SK-MEL-5 (cell line): ENCODE results near the gene SBF1. TPM values are rescaled to one million over a fixed set of nuclear protein-coding genes. Genes with fewer than 3 reads are reported as not detected.
"Not testable (repeated sequence)": the region's sequence is repeated elsewhere in the genome, so short reads cannot be mapped to it uniquely, and the experiment has no call there.

ENCODE experiments used
- DNase-seq: peaks from one replicate; pipeline ENCODE4 v3.0.0-alpha.2; 2016; ENCODE audit warnings: low read depth, low spot score
- in situ Hi-C: cut with HindIII; loops from 2 replicates; pipeline ENCODE4 v1.10.0; 2016; ENCODE audit warnings: low sequenced_read_pairs, high pct_unique_total_duplicates, low pct_unique_long_range_greater_than_20kb
- total RNA-seq: library from RNA; depleted of rRNA; stranded (reverse); fragments of >200 nt; shearing (Covaris generic); gene quantifications from 2 replicates; pipeline ENCODE4 v1.2.3, GENCODE V29; 2014; rRNA removed

Gene SBF1
- total RNA-seq, 1 experiment from 2014 or later: 65.3 TPM

DNA sequence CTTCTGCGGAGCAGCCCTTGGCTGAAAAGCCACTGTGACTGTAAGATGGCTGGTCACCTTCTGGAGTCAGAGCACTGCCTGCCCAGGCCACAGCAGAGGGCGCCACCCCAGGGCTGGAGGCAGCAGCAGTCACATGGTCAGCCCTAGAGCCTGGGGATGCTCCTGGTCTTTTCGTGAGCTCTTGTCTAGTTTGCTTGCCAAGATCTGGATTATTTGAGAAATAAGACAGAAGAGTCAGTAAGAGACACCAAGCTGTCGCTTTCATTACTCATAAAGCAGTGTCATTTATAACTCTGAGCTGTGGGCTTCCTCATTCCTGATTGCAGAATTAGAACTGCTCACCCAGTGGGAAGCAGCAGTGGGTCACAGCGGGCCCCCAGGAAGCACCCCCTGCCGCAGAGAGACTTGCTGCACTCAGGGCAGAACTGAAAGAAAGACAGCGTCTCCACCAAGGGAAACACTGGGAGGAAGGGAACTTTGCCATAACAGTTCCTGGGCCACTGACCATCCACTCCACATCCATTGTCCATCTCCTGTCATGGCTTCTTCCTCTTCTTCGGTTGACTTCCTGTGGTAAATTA lies 75.0 kb downstream of the SBF1 start:
- DNase-seq: peak; percentile 62
- in situ Hi-C loops: no loop called here

DNA sequence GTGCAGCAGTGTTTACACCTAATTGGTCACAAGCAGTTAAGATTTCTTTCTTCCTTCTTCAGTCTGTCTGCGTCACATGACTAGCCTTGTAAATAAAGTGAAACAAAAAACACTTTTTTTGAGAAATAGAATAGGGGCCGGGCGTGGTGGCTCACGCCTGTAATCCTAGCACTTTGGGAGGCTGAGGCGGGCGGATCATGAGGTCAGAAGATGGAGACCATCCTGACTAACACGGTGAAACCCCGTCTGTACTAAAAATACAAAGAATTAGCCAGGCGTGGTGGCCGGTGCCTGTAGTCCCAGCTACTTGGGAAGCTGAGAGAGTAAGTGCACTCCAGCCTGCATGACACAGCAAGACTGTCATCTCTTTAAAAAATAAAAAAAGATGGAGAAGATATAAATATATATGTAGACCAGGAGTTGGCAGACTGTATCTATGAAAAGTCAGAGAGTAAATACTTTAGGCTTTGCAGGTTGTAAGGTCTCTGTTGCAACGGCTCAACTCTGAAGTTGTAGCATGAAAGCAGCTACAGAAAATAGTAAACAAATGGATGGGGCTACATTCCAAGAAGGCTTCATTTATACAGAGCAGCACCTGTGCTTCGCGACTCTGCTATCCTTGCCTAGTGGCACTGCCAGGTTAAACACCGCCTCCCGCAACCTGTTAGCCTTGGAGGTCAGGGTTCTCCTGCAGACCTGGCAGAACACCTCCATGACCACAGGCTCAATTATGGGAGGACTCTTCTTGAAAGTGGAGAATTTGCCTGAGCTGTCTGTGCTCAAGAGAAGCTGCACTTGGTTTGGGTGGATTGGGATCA lies 75.8 kb downstream of the SBF1 start:
- in situ Hi-C loops: no loop called here
- DNase-seq: no peak

DNA sequence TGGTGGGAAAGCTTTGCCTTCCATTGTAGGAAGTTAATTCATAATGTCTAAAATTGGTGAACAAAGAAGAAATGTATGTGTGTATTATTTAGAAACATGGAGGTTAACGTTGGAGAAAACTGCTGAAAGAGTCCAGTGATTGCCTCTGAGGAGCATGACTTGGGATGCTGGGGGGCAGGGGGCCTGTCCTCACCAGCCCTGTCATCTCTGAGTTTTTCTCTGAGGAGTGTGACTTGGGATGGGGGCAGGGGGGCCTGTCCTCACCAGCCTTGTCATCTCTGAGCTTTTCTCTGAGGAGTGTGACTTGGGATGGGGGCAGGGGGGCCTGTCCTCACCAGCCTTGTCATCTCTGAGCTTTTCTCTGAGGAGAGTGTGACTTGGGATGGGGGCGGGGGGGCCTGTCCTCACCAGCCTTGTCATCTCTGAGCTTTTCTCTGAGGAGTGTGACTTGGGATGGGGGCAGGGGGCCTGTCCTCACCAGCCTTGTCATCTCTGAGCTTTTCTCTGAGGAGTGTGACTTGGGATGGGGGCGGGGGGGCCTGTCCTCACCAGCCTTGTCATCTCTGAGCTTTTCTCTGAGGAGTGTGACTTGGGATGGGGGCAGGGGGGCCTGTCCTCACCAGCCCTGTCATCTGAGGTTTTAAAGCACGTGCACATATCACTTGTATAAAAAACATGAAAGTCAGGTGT lies 77.3 kb downstream of the SBF1 start:
- DNase-seq, in situ Hi-C loops: not testable (repeated sequence)

DNA sequence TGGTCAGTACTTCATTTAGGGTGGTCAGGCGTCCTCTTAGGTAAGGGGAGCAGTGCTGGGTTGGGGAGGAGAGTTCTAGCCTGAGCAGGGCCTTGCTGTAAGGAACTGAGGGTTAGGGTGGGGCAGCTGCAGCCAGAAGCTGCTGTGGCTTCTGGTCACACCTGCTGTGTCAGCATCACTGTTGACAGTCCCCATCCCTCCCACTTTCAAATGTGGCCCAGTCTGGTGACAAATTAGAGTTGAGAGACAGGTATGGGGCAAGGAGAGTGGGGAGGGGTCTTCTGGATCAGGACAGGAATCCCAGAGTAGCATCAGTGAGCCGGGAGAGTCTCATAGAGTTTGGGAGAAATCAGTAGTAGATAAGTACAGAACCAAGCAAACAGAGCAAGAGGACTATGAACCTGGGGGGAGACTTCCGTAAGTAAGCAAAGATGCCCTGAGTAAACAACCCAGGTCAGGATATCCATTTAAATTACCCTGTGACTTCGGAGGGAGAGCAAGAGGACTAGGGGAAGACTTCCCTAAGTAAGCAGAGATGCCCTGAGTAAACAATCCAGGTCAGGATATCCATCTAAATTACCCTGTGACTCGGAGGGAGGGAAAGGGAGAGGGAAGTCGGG lies 78.0 kb downstream of the SBF1 start:
- no peak for DNase-seq
- in situ Hi-C loops: no loop called here

Other genes starting within 250 kb of the SBF1 start
- 14.5 and 15.0 TPM in 2 replicates for gene TUBGCP6, start 230.0 kb downstream of the SBF1 start, total RNA-seq
- 7.2 and 10.2 TPM in 2 replicates for gene HDAC10, start 223.8 kb downstream of the SBF1 start, total RNA-seq
- gene MAPK12, start 213.4 kb downstream of the SBF1 start, total RNA-seq: 10.9 and 14.1 TPM in 2 replicates
- gene MAPK11, start 204.7 kb downstream of the SBF1 start, total RNA-seq: 6.1 and 6.7 TPM in 2 replicates
- 31.2 and 40.5 TPM in 2 replicates for gene PLXNB2, start 167.4 kb downstream of the SBF1 start, total RNA-seq
- gene DENND6B, start 148.0 kb downstream of the SBF1 start, total RNA-seq: 0.59 and 0.66 TPM in 2 replicates
- 67.7 and 74.7 TPM in 2 replicates for gene PPP6R2, start 131.7 kb downstream of the SBF1 start, total RNA-seq
- gene ADM2, start 6.5 kb upstream of the SBF1 start, total RNA-seq: 1.1 and 2.4 TPM in 2 replicates
- gene MIOX, start 11.8 kb upstream of the SBF1 start, total RNA-seq: not detected in 2 replicates
- gene LMF2, start 32.7 kb upstream of the SBF1 start, total RNA-seq: 26.3 and 27.8 TPM in 2 replicates
- 51.5 and 53.8 TPM in 2 replicates for gene NCAPH2, start 33.2 kb upstream of the SBF1 start, total RNA-seq
- gene SCO2, start 50.6 kb upstream of the SBF1 start, total RNA-seq: 2.7 and 7.2 TPM in 2 replicates
- gene TYMP, start 55.0 kb upstream of the SBF1 start, total RNA-seq: 1.5 and 1.8 TPM in 2 replicates
- 0.11 TPM in 1 of 2 replicates, not detected in the other for gene KLHDC7B, start 70.9 kb upstream of the SBF1 start, total RNA-seq
- not detected in 2 replicates for gene SYCE3, start 87.9 kb upstream of the SBF1 start, total RNA-seq
- 5.4 and 12.6 TPM in 2 replicates for gene CPT1B, start 103.4 kb upstream of the SBF1 start, total RNA-seq
- gene CHKB, start 107.8 kb upstream of the SBF1 start, total RNA-seq: 22.2 and 27.7 TPM in 2 replicates
- 18.8 and 20.0 TPM in 2 replicates for gene MAPK8IP2, start 125.8 kb upstream of the SBF1 start, total RNA-seq
- gene ARSA, start 153.1 kb upstream of the SBF1 start, total RNA-seq: 17.5 and 20.9 TPM in 2 replicates
- 2.1 and 2.6 TPM in 2 replicates for gene SHANK3, start 197.8 kb upstream of the SBF1 start, total RNA-seq